NCI-H2107 treated with DMSO at 0.1 percent for 48 hours (cell line): ENCODE data around the gene ZNF138.
"Not testable (repeated sequence)": the region's sequence is repeated elsewhere in the genome, so short reads cannot be mapped to it uniquely, and the experiment has no call there.

Experiments
- DNase-seq: peaks from one replicate; lab custom pipeline; 2025; ENCODE audit not compliant: unreplicated experiment; lab: John Stamatoyannopoulos, UW

The ZNF138 gene

DNA sequence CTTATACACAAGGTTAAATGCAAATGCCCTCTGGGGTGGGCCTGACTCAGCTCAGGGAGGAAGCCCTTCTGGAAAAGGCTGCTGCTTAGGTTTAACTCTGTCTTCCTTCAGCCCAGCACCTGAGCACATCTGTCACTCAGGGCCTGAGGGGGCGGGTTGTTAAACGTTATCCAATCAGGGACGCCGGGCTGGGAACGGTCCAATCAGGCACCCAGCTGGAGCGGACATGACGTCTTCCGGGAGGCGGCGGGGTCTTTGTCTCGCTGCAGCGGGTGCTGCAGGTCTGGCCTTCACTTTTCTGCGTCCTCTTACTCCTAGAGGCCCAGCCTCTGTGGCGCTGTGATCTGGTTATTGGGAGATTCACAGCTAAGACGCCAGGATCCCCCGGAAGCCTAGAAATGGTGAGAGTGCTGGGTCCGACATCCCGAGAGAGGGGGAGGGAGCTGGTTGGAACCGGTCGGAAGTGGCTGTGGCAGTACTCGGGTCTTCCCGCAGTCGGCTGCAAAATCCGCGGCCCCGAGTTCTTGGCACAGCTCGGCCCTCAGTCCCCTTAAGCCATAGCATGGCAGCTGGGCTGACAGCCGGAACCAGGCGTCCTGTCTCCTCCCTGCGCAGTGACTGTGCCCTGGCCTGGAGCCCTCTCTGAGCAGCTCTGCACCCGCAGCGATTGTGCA, at the start of gene ZNF138:
Gene ZNF138, plus strand, starts transcription at position 258 of the 674 bp plus-strand sequence. Its CDS starts 141 bp downstream, at position 399.
- DNase-seq: peak; percentile 93

- no peak for DNase-seq
Measured at GRCh38 chr7:64744680-64745079, 49.5 kb upstream of the ZNF138 start.

DNA sequence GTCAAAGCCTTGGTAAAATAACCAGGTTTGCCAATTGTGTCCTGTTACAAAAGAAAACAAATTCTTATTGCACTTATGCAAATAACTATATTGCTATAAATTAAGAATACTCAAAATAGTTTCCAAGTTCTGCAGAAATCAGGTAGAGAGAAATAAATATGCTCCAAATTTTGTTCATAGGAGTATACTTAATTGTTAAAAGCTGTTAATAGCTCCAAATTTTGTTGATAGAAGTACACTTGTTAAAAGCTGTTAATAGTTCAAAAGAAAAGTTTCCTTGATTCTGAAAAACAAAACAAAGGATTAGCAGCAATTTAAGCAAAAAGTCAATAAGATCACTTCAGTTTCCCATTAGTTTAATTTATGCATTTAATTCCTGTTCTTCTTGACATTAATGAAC, 46.4 kb upstream of the ZNF138 start:
- DNase-seq: no peak

- DNase-seq: no peak
Measured at GRCh38 chr7:64753032-64753431, 41.2 kb upstream of the ZNF138 start.

DNA sequence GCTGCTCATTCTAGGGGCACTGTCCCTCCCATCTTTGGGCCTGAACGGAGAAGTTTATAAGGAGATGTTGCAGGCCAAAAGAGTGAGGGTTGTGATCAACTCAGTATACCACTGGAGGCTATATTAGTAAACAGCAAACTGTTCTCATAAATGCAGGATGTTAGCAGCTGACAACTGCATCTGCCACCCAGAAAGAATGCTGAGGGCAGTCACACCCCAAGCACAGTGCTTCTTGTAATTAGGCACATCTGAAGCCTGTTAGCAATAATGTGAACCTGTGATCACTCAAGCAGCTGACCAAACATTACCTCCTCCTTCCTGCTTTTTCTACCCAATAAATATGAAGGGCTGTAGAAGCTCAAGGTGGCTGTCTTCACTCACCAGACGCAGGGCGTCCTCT, 38.4 kb upstream of the ZNF138 start:
- DNase-seq: no peak

GRCh38 chr7:64758151-64758550, 36.1 kb upstream of the ZNF138 start:
- DNase-seq: no peak

- DNase-seq: no peak
Measured at GRCh38 chr7:64768824-64769223, 25.4 kb upstream of the ZNF138 start.

DNA sequence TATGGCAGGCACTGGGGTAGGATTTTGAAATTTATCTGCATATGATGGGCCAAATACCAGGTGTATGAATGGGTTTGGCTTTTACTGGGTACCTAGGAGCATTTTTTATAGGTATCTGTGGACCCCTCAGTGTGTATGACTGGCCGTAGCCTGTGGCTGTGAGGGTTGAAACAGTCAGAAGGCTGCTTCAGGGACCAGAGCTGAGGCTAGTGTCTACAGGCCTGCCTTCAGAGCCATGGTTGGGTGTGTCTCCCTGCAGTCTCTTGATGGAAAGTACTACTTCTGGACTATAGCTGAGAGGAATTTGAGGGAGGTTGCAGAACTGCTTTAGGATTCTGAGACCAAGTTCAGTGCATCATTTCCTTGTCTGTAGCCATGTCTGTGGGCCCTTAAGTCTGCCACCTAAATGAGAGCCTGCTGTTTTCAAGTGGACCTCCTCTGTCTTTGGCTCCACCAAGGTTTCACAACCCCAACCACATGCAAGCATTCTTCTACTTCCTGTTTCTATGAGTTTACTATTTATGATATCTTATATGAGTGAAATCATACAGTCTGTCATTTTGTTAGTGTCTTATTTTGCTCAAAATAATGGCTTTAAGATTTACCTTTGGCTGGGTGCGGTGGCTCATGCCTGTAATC, 19.9 kb upstream of the ZNF138 start:
- no peak for DNase-seq

DNA sequence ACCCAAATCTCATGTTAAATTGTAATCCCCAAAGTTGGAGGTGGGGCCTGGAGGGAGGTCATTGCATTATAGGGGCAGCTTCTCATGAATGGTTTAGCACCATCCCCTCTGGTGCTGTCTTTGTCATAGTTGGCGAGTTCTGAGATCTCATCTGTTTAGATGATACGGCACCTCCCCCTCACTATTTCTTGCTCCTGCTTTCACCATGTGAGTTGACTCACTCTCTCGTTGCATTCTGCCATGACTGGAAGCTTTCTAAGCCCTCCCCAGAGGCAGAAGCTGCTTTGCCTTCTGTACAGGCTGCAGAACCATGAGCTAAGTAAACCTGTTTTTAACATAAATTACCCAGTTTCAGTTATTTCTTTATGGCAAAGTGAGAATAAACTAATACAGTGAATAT, 18.9 kb upstream of the ZNF138 start:
- no peak for DNase-seq

DNA sequence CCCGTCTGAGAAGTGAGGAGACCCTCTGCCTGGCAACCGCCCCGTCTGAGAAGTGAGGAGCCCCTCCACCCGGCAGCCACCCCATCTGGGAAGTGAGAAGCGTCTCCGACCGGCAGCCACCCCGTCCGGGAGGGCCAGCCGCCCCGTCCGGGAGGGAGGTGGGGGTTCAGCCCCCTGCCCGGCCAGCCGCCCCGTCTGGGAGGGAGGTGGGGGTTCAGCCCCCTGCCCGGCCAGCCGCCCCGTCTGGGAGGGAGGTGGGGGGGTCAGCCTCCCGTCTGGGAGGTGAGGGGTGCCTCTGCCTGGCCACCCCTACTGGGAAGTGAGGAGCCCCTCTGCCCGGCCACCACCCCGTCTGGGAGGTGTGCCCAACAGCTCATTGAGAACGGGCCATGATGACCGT, 9.4 kb upstream of the ZNF138 start:
- DNase-seq: not testable (repeated sequence)

DNA sequence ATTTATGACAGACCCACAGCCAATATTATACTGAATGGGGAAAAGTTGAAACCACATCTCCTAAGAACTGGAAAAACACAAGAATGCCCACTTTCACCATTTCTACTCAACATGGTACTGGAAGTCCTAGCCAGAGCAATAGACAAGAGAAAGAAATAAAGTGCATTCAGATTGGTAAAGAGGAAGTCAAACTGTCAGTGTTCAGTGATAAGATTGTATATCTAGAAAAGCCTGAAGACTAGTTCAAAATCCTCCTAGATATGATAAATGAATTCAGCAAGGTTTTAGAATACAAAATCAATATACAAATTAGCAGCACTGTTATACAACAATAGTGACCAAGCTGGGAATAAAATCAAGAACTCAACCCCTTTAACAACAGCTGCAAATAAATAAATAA, 6.9 kb upstream of the ZNF138 start:
- DNase-seq: no peak

GRCh38 chr7:64789241-64789640, 5.0 kb upstream of the ZNF138 start:
- not testable (repeated sequence) for DNase-seq

DNA sequence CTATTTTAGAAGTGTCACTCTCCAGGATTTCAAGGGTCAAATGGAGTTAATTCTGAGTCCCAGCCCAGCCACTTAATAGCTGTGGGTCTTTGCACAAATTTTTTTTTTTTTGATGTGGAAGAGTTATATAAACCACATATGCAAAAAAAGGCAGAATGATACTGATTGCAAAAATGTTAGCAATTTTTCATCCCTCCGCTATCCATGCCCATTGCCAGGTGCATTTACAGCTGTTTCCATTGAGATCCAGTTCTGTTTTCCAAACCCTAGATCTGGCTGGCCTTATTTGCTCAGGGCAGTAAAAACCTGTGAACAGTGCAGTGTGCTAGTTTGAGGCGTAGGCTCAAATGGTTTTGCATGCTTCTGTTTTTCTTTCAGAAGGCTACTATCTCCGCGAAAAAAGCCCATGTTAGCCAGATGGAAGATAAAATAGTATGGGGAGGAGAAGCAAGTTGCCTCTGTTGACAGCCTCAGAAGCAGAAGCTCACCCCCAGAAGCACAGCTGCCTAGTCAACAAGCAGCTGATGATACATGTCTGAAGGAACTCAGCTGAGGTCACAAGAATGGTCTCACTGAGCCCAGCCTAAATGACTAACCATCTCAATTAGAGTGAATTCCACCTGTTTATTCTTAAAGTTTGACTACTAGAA, 997 bp upstream of the ZNF138 start:
- no peak for DNase-seq

- DNase-seq: no peak
Measured at GRCh38 chr7:64795176-64795575, 948 bp downstream of the ZNF138 start.

DNA sequence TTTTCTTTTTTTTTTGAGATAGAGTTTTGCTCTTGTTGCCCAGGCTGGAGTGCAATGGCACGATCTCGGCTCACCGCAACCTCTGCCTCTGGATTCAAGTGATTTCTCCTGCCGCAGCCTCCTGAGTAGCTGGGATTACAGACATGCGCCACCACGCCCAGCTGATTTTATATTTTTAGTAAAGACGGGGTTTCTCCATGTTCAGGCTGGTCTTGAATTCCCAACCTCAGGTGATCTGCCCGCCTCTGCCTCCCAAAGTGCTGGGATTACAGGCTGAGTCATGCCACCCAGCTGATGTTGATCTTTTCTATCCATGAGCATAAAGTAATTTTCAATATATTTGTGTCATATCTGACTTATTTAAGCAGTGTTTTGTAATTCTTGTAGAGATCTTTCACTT, 4.9 kb downstream of the ZNF138 start:
- DNase-seq: not testable (repeated sequence)

DNA sequence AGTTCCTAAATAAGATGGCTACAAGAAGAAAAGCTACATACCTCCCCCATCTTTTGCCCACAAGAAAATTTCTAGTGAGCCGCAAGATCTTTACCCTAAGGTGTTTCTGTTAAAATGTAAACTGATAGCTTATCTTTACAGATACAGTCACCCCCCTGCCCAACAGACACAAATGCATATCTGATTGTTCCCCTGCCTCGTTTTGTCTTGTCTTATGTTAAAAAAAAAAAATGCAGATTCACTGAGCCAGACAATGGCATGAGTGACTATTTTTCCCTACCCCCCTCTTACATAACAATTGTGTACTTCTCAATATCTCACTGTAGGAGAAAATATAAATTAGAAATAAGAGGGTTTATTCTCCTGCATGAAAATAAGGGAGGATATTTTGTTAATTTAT, 8.5 kb downstream of the ZNF138 start:
- no peak for DNase-seq

GRCh38 chr7:64807731-64808365, 13.6 kb downstream of the ZNF138 start:
- DNase-seq: no peak

GRCh38 chr7:64811767-64812166, 17.5 kb downstream of the ZNF138 start:
- DNase-seq: no peak

DNA sequence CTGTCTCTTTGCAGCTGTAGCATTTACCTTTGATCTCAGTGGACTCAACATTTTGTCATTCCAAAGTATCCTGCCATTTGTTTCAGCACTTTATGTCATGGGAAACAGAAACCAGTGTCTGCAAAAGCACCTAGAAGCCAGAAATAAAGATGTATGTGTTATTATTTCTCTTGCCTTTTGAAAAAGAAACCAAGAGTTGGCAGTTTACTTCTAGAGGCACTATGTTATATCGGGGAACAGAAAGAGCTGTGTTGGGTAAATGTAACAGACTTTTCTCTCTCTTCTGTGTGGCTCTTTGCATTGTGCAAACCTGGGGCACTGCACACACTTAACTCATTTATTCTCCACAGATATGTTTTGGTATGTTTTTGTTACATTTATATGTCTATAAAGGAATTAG, 36.7 kb downstream of the ZNF138 start:
- DNase-seq: no peak

DNA sequence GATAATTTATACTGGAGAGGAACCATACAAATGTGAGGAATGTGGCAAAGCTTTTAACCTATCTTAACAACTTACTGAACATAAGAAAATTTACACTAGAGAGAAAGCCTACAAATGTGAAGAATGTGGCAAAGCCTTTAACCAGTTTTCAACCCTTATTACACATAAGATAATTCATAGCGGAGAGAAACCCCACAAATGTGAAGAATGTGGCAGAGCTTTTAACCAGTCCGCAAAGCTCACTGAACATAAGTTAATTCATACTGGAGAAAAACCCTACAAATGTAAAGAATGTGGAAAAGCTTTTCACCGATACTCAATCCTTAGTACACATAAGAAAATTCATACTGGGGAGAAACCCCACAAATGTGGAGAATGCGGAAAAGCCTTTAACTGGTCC, 37.9 kb downstream of the ZNF138 start:
- DNase-seq: no peak

GRCh38 chr7:64834989-64835388, 40.8 kb downstream of the ZNF138 start:
- DNase-seq: no peak

DNA sequence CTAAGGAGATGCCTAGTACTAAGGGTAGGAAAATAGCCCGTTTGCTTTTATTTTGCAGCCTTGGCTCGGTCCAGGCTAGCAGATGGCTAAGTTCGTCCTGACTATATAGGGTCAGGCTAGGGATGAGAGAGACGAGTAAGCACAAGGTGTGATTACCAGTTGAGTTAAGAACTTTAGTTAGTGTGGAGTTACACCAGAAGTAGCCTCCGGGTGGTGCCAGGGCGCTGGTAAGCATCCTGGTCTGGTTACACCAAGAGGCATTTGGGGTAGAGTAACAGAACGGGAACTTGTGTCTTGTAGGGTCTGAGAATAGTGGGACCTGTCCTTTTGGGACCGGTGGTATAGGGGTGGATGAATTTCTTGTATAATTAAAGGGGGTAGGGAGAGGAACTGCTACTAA, 41.6 kb downstream of the ZNF138 start:
- DNase-seq: not testable (repeated sequence)
